Smooth muscle cell of the umbilical artery (primary cell): ENCODE data around the gene GBGT1. TPM values are rescaled to one million over a fixed set of nuclear protein-coding genes. Genes with fewer than 3 reads are reported as not detected.

Experiments used
- total RNA-seq: library from RNA; depleted of rRNA; stranded (reverse); fragments of >200 nt; gene quantifications from 2 replicates; pipeline ENCODE4 v1.2.3, GENCODE V29; 2014

The GBGT1 gene
- 6.9 and 8.6 TPM in 2 replicates for total RNA-seq

DNA sequence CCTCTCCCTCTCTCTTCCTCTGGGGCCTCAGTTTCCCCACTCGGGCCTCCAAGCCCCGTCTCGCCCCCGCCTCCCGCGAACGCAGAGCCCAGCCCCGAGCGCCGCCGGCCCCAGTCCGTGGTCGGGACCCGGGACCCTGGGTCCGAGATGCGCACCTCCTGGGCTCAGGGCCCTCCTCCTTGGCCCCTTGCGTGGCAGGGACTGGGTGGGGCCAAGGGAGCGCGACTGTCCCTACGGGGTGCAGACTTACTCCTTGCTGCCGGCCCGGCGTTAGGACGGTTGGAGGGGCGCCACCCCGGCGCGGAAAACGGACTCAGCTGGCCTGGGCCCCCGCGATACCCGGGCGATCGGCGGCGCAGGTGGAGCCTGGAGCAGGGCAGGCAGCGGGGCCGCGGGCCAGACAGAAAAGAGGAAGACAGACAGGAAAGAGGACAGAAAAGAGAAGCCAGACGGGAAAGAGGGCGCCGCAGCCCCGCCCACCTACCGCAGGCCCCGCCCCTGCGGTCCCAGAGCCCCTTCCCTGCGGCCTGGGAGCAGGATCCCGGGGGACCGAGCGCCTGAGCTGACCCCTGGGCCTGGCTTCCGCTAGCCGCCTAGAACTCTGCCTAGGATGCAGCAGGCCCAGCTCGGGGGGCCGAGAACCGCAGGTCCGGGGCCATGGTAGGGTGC is at the start of gene GBGT1:
Gene GBGT1, minus strand, starts transcription at position 411 of the 669 bp plus-strand sequence. CDS start 1,502 bp downstream, outside the sequence.

DNA sequence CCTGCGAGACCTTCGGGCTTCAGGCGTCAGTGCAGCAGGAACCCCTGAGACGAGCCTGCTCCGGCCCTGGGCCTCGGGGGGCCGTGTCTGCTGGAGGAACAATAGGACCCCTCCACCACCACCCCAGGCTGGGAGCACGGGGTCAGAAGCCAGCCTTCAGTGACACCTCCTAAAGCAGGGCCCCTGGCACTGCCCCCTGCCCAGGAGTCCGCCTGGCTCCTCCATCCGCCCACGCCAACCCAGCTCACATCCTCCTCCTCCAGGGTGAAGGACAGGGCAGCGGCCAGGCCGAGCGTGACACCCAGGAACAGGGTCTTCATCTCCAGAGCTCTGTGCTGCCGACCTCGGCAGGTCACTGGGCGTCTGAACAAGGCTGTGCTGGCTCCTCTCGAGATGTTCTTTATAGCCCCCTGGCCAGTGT is 45.2 kb upstream of the GBGT1 start, which contains the start of gene OBP2B:
Gene OBP2B, minus strand, starts transcription at position 371 of the 421 bp plus-strand sequence. Its CDS starts 51 bp downstream, at position 320.

DNA sequence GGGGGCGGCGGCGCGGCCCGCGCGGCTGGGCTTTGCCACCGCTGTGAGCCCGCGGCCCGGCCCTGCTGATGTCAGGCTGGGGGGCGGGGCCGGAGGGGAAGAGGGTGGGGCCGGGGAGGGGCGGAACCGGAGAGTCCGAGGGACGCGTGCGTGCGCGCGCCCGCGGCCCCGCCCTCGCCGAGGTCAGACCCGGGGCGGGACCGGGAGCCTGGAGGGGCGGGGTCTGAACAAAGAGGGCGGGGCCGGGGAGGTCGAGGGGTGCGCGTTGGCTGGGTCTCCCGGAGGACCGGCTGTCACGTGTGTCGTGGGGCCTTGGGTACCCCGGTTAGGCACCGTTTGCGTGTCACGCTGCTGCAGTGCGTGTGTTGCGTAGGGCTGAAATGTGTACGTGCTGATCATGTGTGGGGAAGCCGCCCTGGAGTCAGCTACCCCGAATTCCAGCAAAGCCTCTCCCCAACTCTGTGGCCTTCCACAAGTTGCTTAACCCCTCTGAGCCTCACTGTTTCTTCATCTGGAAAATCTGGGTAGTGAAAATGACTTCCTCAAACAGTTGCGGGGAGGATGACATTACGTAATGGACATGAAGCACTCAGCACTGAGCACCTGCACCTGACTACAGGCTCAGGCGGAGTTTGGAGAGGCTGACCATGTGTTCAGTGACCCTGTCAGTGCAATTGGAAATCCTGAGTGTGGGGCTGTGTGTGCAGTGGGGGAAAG is 42.4 kb downstream of the GBGT1 start, which contains the start of gene RALGDS:
Gene RALGDS, minus strand, starts transcription at position 43 of the 717 bp plus-strand sequence. CDS start 86 bp downstream, outside the sequence.

Other genes with a start within 250 kb of the GBGT1 start
- 42.2 and 45.6 TPM in 2 replicates for gene TSC1, start 219.3 kb downstream of the GBGT1 start, total RNA-seq
- gene GFI1B, start 185.2 kb downstream of the GBGT1 start, total RNA-seq, result 0.05 TPM in 1 of 2 replicates, not detected in the other
- 24.9 and 30.1 TPM in 2 replicates for gene GTF3C5, start 132.9 kb downstream of the GBGT1 start, total RNA-seq
- gene CEL, start 101.9 kb downstream of the GBGT1 start, total RNA-seq, result 0.30 and 0.46 TPM in 2 replicates
- 24.9 and 40.5 TPM in 2 replicates for gene RALGDS, start 42.7 kb downstream of the GBGT1 start, total RNA-seq
- gene OBP2B, start 45.3 kb upstream of the GBGT1 start, total RNA-seq, result not detected in 2 replicates
- gene ABO, start 111.3 kb upstream of the GBGT1 start, total RNA-seq, result not detected in 2 replicates
- 9.2 and 15.6 TPM in 2 replicates for gene SURF6, start 172.3 kb upstream of the GBGT1 start, total RNA-seq
- 15.1 and 24.0 TPM in 2 replicates for gene MED22, start 184.2 kb upstream of the GBGT1 start, total RNA-seq
- 1,358 and 2,141 TPM in 2 replicates for gene RPL7A, start 184.3 kb upstream of the GBGT1 start, total RNA-seq
- gene SURF1, start 192.6 kb upstream of the GBGT1 start, total RNA-seq, result 14.6 and 24.9 TPM in 2 replicates
- gene SURF2, start 192.6 kb upstream of the GBGT1 start, total RNA-seq, result 8.9 and 11.0 TPM in 2 replicates
- gene SURF4, start 212.1 kb upstream of the GBGT1 start, total RNA-seq, result 608 and 665 TPM in 2 replicates
- 0.28 and 0.59 TPM in 2 replicates for gene STKLD1, start 212.5 kb upstream of the GBGT1 start, total RNA-seq